LNCaP clone FGC (cell line): ENCODE results near the gene GPC5.
A peak's percentile ranks its signal among the peaks of the same experiment; 100 is the strongest.
"Not testable (repeated sequence)": the region's sequence is repeated elsewhere in the genome, so short reads cannot be mapped to it uniquely, and the experiment has no call there.

ENCODE experiments used
- DNase-seq: peaks from one replicate; pipeline ENCODE4 v3.0.0-alpha.2; 2011; ENCODE audit warnings: low read depth
- H3K4me3 ChIP-seq: 2 replicates; pipeline ENCODE4 v1.5.1; 2011; ENCODE audit warnings: mild to moderate bottlenecking, low read depth, low read length, control low read depth
- CTCF ChIP-seq: IDR thresholded peaks from 2 replicates; pipeline ENCODE4 v1.5.1; 2012; ENCODE audit warnings: mild to moderate bottlenecking; ENCODE audit not compliant: control insufficient read depth, insufficient read depth; ENCODE audit errors: extremely low read depth

The GPC5 gene

GRCh38 chr13:91398413-91399188 lies at the start of gene GPC5:
TSS of gene GPC5 (plus strand) at chr13:91398621.
- no peak for DNase-seq
- no peak for TF ChIP-seq CTCF
- peak within 1 kb of the TSS; percentile 41 for H3K4me3 ChIP-seq

GRCh38 chr13:91348906-91349435 lies 49.5 kb upstream of the GPC5 start:
- DNase-seq: no peak
- peak; percentile 84 for TF ChIP-seq CTCF
- peak overlapping the region; percentile 68 for H3K4me3 ChIP-seq

GRCh38 chr13:91349992-91350911 lies 48.2 kb upstream of the GPC5 start:
- no peak for TF ChIP-seq CTCF
- H3K4me3 ChIP-seq: peak overlapping the region; percentile 68
- DNase-seq: no peak

- TF ChIP-seq CTCF: no peak
- DNase-seq: no peak
- H3K4me3 ChIP-seq: no peak overlapping the region
Observed at GRCh38 chr13:91351123-91351522, 47.3 kb upstream of the GPC5 start.

- no peak overlapping the region for H3K4me3 ChIP-seq
- TF ChIP-seq CTCF: no peak
- no peak for DNase-seq
Observed at GRCh38 chr13:91351980-91352379, 46.4 kb upstream of the GPC5 start.

- not testable (repeated sequence) for H3K4me3 ChIP-seq, DNase-seq
Observed at GRCh38 chr13:91352891-91353290, 45.5 kb upstream of the GPC5 start.

- DNase-seq: no peak
- TF ChIP-seq CTCF: no peak
- H3K4me3 ChIP-seq: no peak overlapping the region
Observed at GRCh38 chr13:91353494-91353893, 44.9 kb upstream of the GPC5 start.
